GM19043 (cell line): ENCODE results near the gene ZNF483.
"Not testable (repeated sequence)": the region's sequence is repeated elsewhere in the genome, so short reads cannot be mapped to it uniquely, and the experiment has no call there.

ENCODE experiments used
- ATAC-seq: cut with Tn5 transposase; IDR thresholded peaks from one replicate; pipeline ENCODE4 v1.9.1; 2021; ENCODE audit warnings: low read depth; ENCODE audit not compliant: unreplicated experiment

The ZNF483 gene

GRCh38 chr9:111605041-111605559 is 80.1 kb downstream of the ZNF483 start:
- ATAC-seq: no peak

- ATAC-seq: no peak
These were observed 85.2 kb downstream of the ZNF483 start for GRCh38 chr9:111610149-111610548.

- ATAC-seq: no peak
These were observed 85.9 kb downstream of the ZNF483 start for GRCh38 chr9:111610845-111611244.

GRCh38 chr9:111613436-111614040 is 88.6 kb downstream of the ZNF483 start:
- no peak for ATAC-seq

- no peak for ATAC-seq
These were observed 90.9 kb downstream of the ZNF483 start for GRCh38 chr9:111615928-111616327.

GRCh38 chr9:111617349-111617748 is 92.4 kb downstream of the ZNF483 start:
- not testable (repeated sequence) for ATAC-seq

- peak; percentile 57 for ATAC-seq
These were observed 97.0 kb downstream of the ZNF483 start for GRCh38 chr9:111621895-111622480.

GRCh38 chr9:111622626-111623025 is 97.6 kb downstream of the ZNF483 start:
- no peak for ATAC-seq
